ENCODE data around the gene CR1L. TPM values are rescaled to one million over a fixed set of nuclear protein-coding genes. Genes with fewer than 3 reads are reported as not detected.
"Not testable (repeated sequence)": the region's sequence is repeated elsewhere in the genome, so short reads cannot be mapped to it uniquely, and the experiment has no call there.

CR1L gene
- total and polyA plus RNA-seq, 2 donors (not counting 3 experiments of a cell fraction or from before 2014, with no cell fraction given) = not detected

DNA sequence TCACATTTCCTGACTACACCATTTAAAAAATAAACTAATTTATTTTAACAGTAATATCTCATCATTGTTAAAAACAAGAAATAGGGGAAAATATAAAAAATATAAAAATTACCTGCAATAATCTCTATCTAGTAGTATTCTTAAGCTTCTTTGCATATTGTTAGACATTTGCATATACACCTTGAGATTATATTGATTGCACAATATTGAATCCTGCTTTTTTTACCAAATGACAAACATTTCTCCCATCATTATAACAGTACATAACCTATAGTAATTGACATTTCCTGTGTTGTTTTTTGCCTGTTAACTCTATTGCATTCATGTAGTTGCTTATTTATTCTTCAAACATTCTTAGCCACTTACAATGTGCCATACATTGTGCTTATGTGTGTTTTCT, 11.7 kb upstream of the CR1L start:
- Histone ChIP-seq H2AFZ (ENCODE audit: low read depth, low read length) (no peak overlapping the region), H3K9me3 (replicated peaks; ENCODE audit: control insufficient read depth, insufficient read depth, low read length) (no peaks in the 10 kb centered on the region), H3K4me1 (ENCODE audit: control insufficient read depth, extremely low read depth, insufficient read depth, low read length) (peaks cover 6% of the 10 kb centered on the region), H3K4me3 (replicated peaks in 1 of 3; ENCODE audit: insufficient read depth in 1 of 3, low read depth in 1 of 3, low read length in 3 of 3) (no peak overlapping the region), H3K27ac (ENCODE audit: insufficient read depth, low read depth, low read length) (no peak overlapping the region), H3K4me2 (ENCODE audit: insufficient read depth, low read length) (no peak overlapping the region), H4K20me1 (replicated peaks; ENCODE audit: control insufficient read depth, extremely low read depth, insufficient read depth, low read length) (no peaks in the 10 kb centered on the region), H3K79me2 (ENCODE audit: control insufficient read depth, insufficient read depth, low read length) (no peaks in the 10 kb centered on the region), H3K36me3 (ENCODE audit: control insufficient read depth in 2 of 2, extremely low read depth in 1 of 2, insufficient read depth in 2 of 2, low read length in 2 of 2) (no peaks in the 10 kb centered on the region), H3K9me1 (replicated peaks; ENCODE audit: control insufficient read depth, extremely low read depth, insufficient read depth, low read length) (no peaks in the 10 kb centered on the region), H3K9ac (replicated peaks; ENCODE audit: extremely low read depth, insufficient read depth, low read length) (no peak overlapping the region), H3K27me3 (ENCODE audit: control insufficient read depth in 2 of 2, insufficient read depth in 2 of 2, low read length in 2 of 2) (peaks cover under 1 to 3% of the 10 kb centered on the region in 2 experiments)
- no peak for DNase-seq (ENCODE audit: low read depth, low spot score)
- BruUV-seq (replicated peaks) = no TSS peak
- dilution Hi-C loops (cut with MboI; ENCODE audit: extremely low pct_ligation_motif_present, low sequenced_read_pairs) (no loop called here), intact Hi-C loops (cut with micrococcal nuclease) (no loop called here)
- ChIA-PET CTCF (interaction anchor here (1.1 to 1.3 kb wide), 2 partner anchors 10 to 13 kb away, joined by 3 read pairs; no protein-coding TSS in a partner anchor), POLR2A (no interaction called here)
- TF ChIP-seq POLR2AphosphoS5 (IDR thresholded peaks at IDR 0.05; ENCODE audit: insufficient read depth, low read depth, low read length) = no peak
- no peak for TF ChIP-seq MYC (IDR thresholded peaks at IDR 0.05; ENCODE audit: low read depth, low read length)
- TF ChIP-seq EZH2 (IDR thresholded peaks at IDR 0.05; ENCODE audit: borderline replicate concordance, low read depth, low read length, severe bottlenecking) = no peak
- FAIRE-seq = no peak

DNA sequence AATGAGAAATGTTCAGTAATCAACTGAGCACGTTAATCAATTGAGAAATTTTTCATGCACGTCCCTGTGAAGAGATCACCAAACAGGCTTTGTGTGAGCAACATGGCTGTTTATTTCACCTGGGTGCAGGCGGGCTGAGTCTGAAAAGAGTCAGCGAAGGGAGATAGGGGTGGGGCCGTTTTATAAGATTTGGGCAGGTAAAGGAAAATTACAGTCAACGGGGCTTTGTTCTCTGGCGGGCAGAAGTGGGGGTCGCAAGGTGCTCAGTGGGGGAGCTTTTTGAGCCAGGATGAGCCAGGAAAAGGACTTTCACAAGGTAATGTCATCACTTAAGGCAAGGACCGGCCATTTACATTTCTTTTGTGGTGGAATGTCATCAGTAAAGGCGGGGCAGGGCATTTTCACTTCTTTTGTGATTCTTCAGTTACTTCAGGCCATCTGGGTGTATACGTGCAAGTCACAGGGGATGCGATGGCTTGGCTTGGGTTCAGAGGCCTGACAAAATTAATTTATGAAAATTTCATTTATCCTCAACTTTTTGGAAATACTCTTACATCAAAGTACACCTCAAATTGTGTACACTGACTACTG, 11.1 kb upstream of the CR1L start:
- H3K4me3 ChIP-seq (replicated peaks in 1 of 3; ENCODE audit: insufficient read depth in 1 of 3, low read depth in 1 of 3, low read length in 3 of 3); H2AFZ ChIP-seq (ENCODE audit: low read depth, low read length); H3K9me3 ChIP-seq (replicated peaks; ENCODE audit: control insufficient read depth, insufficient read depth, low read length); H3K36me3 ChIP-seq (ENCODE audit: control insufficient read depth in 2 of 2, extremely low read depth in 1 of 2, insufficient read depth in 2 of 2, low read length in 2 of 2); DNase-seq (ENCODE audit: low read depth, low spot score); POLR2A ChIA-PET; dilution Hi-C loops (cut with MboI; ENCODE audit: extremely low pct_ligation_motif_present, low sequenced_read_pairs); H3K4me1 ChIP-seq (ENCODE audit: control insufficient read depth, extremely low read depth, insufficient read depth, low read length); H3K27ac ChIP-seq (ENCODE audit: insufficient read depth, low read depth, low read length); BruUV-seq (replicated peaks); H3K9ac ChIP-seq (replicated peaks; ENCODE audit: extremely low read depth, insufficient read depth, low read length); intact Hi-C loops (cut with micrococcal nuclease); H3K9me1 ChIP-seq (replicated peaks; ENCODE audit: control insufficient read depth, extremely low read depth, insufficient read depth, low read length); H3K27me3 ChIP-seq (ENCODE audit: control insufficient read depth in 2 of 2, insufficient read depth in 2 of 2, low read length in 2 of 2); H3K79me2 ChIP-seq (ENCODE audit: control insufficient read depth, insufficient read depth, low read length); H4K20me1 ChIP-seq (replicated peaks; ENCODE audit: control insufficient read depth, extremely low read depth, insufficient read depth, low read length); FAIRE-seq; H3K4me2 ChIP-seq (ENCODE audit: insufficient read depth, low read length): not testable (repeated sequence)
- CTCF ChIA-PET = interaction anchor here (1.1 kb wide), 1 partner anchor 14 kb away, joined by 3 read pairs; no protein-coding TSS in a partner anchor

DNA sequence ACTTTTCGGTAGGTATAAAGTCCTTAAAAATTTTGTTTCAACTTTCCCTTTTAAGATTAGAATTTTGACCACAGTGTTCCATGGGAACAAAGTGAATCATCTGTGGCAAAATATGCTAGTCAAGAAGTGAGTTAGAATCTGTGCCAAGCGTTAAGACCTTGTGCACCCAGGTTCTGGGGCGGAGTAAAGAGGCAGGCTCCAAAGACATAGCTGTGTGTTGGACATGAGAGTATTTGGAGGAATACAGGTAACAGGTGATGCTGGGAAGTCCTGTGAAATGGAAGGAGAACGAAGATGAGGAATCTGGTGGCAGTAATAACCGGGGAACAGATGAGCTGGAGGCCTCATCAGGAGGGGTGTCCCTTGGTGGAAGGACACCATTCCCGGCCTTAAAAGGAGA, 10.6 kb upstream of the CR1L start:
- not testable (repeated sequence) for FAIRE-seq; H3K27ac ChIP-seq (ENCODE audit: insufficient read depth, low read depth, low read length); BruUV-seq (replicated peaks)

DNA sequence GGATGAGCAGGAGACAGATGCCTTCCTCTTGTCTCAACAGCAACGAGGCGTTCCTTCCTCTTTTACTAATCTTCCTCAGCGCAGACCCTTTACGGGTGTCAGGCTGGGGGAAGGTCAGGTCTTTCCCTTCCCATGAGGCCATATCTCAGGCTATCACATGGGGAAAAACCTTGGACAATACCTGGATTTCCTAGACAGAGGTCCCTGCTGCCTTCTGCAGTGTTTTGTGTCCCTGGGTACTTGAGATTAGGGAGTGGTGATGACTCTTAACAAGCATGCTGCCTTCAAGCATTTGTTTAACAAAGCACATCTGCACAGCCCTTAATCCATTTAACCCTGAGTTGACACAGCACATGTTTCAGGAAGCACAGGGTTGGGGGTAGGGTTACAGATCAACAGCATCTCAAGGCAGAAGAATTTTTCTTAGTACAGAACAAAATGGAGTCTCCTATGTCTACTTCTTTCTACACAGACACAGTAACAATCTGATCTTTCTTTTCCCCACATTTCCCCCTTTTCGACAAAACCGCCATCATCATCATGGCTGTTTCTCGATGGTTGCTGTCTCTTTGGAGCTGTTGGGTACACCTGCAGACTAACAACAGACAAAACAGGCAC, 9.3 kb upstream of the CR1L start:
- dilution Hi-C loops (cut with MboI; ENCODE audit: extremely low pct_ligation_motif_present, low sequenced_read_pairs) = not testable (repeated sequence)

More for the DNA sequence above, 10.6 kb upstream of the CR1L start:
- DNase-seq (ENCODE audit: low read depth, low spot score); CTCF ChIA-PET; H2AFZ ChIP-seq (ENCODE audit: low read depth, low read length); H4K20me1 ChIP-seq (replicated peaks; ENCODE audit: control insufficient read depth, extremely low read depth, insufficient read depth, low read length); H3K27me3 ChIP-seq (ENCODE audit: control insufficient read depth in 2 of 2, insufficient read depth in 2 of 2, low read length in 2 of 2); H3K4me1 ChIP-seq (ENCODE audit: control insufficient read depth, extremely low read depth, insufficient read depth, low read length); H3K79me2 ChIP-seq (ENCODE audit: control insufficient read depth, insufficient read depth, low read length); H3K36me3 ChIP-seq (ENCODE audit: control insufficient read depth in 2 of 2, extremely low read depth in 1 of 2, insufficient read depth in 2 of 2, low read length in 2 of 2); dilution Hi-C loops (cut with MboI; ENCODE audit: extremely low pct_ligation_motif_present, low sequenced_read_pairs); POLR2A ChIA-PET; H3K9me3 ChIP-seq (replicated peaks; ENCODE audit: control insufficient read depth, insufficient read depth, low read length); H3K4me3 ChIP-seq (replicated peaks in 1 of 3; ENCODE audit: insufficient read depth in 1 of 3, low read depth in 1 of 3, low read length in 3 of 3); H3K4me2 ChIP-seq (ENCODE audit: insufficient read depth, low read length); H3K9me1 ChIP-seq (replicated peaks; ENCODE audit: control insufficient read depth, extremely low read depth, insufficient read depth, low read length); intact Hi-C loops (cut with micrococcal nuclease); H3K9ac ChIP-seq (replicated peaks; ENCODE audit: extremely low read depth, insufficient read depth, low read length): not testable (repeated sequence)

More for the DNA sequence above, 9.3 kb upstream of the CR1L start:
- H3K36me3 ChIP-seq (ENCODE audit: control insufficient read depth in 2 of 2, extremely low read depth in 1 of 2, insufficient read depth in 2 of 2, low read length in 2 of 2); POLR2A ChIA-PET; H4K20me1 ChIP-seq (replicated peaks; ENCODE audit: control insufficient read depth, extremely low read depth, insufficient read depth, low read length); H3K4me1 ChIP-seq (ENCODE audit: control insufficient read depth, extremely low read depth, insufficient read depth, low read length); H3K4me3 ChIP-seq (replicated peaks in 1 of 3; ENCODE audit: insufficient read depth in 1 of 3, low read depth in 1 of 3, low read length in 3 of 3); BruUV-seq (replicated peaks); H2AFZ ChIP-seq (ENCODE audit: low read depth, low read length); H3K9me3 ChIP-seq (replicated peaks; ENCODE audit: control insufficient read depth, insufficient read depth, low read length); H3K79me2 ChIP-seq (ENCODE audit: control insufficient read depth, insufficient read depth, low read length); FAIRE-seq; H3K9me1 ChIP-seq (replicated peaks; ENCODE audit: control insufficient read depth, extremely low read depth, insufficient read depth, low read length); H3K9ac ChIP-seq (replicated peaks; ENCODE audit: extremely low read depth, insufficient read depth, low read length); CTCF ChIA-PET; H3K4me2 ChIP-seq (ENCODE audit: insufficient read depth, low read length); DNase-seq (ENCODE audit: low read depth, low spot score); H3K27ac ChIP-seq (ENCODE audit: insufficient read depth, low read depth, low read length); intact Hi-C loops (cut with micrococcal nuclease): not testable (repeated sequence)
- peaks cover 6 to 13% of the 10 kb centered on the region in 2 experiments for H3K27me3 ChIP-seq (ENCODE audit: control insufficient read depth in 2 of 2, insufficient read depth in 2 of 2, low read length in 2 of 2)

Data from endothelial cell of umbilical vein (primary cell).